GM19328 (cell line): ENCODE data around the gene CERS5.

Source experiments
- ATAC-seq: cut with Tn5 transposase; IDR thresholded peaks from one replicate; pipeline ENCODE4 v1.9.1; 2021; ENCODE audit warnings: mild to moderate bottlenecking, moderate library complexity; ENCODE audit not compliant: unreplicated experiment

CERS5 gene

DNA sequence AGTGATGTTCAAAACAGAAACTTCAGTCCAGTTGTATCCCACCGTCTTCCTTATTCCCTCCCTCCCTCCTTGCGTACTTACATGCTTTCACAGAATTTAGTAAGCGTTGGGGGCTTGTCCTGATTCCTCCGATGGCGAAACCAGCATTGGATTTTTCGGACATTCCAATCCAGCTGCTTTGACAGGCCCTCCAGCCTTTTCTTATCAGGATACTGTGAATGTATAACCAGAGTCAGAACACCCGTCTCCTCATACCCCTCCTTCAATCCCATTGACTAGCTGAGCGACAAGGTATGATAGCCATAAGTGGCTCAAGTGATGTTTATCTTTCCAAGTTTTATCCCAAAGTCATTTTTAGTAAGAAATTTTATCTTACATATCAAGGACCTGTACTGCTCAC lies 24.2 kb downstream of the CERS5 start:
- ATAC-seq: no peak

DNA sequence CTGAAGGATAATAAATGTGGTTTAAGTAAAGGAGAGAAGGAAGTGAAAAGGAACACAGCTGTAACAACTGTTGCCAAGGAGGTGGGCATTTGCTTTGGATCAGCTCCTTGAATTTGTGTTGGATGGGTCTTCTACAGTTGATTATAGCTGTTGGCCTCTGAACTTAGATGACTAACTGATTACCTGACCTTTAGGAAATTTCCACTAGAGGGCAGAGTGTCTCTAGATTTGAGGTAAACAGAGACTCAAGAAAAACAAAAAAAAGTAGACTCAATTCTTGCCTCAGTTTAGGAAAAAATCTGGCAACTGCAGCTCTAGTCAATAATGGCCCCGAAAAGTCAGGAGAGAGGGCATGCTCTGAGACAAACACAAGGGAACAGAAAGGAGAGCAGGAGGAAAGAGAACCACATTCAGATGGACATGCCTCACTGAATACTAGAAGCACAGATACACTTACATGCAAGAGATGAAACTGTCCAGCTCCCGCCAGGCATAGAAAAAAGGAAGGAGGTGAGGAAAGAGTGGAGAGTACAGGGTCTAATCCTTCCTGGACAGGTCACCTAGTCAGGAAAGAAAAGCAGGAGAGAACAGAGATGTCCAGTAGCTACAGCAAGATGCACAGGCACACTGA lies 34.5 kb downstream of the CERS5 start:
- no peak for ATAC-seq

DNA sequence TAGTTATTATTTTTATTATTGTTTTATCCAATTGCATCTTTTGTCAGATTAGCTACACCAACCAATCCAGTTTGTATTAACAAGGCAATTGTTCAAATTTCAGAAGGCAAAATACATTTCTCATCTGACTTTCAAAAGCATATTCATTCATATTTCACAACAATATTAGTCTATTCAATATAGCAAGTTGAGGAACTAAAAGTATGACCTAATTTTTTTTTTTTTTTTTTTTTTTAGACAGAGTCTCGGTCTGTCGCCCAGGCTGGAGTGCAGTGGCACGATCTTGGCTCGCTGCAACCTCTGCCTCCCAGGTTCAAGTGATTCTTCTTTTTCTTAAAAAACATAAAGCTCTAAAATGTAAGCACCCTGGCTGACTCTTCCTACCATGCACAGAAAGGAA lies 37.9 kb downstream of the CERS5 start:
- ATAC-seq: no peak

DNA sequence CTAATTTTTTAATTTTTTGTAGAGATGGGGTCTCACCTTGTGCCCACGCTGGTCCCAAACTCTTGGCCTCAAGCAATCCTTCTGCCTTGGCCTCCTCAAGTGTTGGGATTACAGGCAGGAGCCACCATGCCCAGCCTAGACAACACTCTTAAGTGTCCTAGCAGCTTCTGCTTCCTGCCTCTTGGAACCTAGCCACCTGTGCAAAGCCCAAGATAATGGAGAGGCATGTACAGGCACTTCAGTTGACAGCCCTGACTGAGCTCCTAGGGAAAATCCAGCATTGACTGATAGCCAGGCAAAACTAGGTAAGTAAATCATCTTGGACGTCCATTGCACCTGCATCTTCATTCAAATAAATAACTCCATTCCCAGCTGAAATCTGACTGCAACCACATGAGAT lies 39.6 kb downstream of the CERS5 start:
- no peak for ATAC-seq

DNA sequence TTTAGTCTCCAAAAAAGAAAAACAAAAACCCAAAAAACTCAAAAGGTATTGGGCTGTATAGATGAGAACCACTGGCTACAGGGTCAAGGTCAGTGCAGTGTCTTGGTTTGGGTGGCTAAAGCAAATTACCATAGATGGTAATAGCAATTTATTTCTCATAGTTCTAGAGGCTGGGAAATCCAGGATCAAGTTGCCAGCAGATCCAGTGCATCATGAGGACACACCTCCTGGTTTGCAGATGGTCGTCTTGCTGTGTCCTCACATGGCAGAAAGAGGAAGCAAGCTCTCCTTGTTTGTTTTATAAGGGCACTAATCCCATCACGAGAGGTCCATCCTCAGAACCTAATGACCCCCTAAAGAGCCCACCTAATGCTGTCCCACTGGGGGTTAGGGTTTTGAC lies 44.0 kb downstream of the CERS5 start:
- no peak for ATAC-seq

DNA sequence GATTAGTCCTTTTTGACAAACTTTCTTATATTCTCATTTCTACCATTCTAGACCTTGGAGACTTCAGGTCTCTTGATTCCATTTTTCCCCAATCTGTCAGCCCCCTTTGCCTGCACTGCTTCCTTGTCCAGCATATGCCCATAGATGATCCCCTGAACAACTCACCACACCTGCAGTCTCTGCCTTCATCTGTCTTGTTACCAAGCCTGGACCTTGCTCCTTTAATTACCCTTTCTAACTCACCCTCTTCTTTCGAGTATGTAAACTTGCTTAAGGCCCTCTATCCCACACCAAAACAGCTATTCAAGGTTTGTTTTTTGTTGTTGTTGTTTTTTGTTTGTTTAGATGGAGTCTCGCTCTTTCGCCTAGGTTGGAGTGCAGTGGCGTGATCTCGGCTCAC lies 45.5 kb downstream of the CERS5 start:
- ATAC-seq: no peak

DNA sequence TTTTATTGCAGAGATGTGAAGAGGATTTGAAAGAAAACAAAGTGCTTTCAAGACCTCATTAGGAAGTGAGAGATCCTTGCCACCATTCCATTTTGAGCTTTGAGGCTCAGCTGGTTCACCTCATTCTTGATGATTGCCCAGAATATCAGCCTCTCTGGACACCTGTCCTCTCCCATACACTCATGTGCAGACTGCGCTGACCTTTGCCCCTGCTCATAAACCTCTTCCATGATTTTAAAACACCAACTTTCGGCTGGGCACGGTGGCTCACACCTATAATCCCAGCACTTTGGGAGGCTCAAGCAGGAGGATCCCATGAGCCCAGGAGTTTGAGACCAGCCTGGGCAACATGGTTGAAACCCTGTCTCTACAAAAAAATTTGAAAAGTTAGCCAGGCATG lies 46.2 kb downstream of the CERS5 start:
- no peak for ATAC-seq

DNA sequence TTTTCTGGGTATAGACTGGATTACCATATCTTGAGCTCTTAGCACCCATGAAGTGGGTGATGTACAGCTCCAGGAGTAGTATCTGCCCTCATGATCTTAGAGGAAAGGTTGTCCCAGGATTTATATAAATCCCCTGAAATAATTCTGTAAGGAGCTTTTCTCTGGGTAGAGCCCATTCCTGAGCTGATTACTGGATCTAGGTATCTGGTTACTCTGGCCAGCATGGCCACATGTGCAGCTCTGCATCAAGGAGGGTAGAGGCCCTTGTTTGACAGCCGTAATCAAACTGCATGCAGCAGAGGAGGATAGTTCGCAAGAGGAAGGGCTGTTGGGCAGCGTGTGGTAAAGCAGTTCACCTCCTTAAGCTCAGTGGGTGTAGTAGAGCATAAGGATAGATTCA lies 46.6 kb downstream of the CERS5 start:
- no peak for ATAC-seq

DNA sequence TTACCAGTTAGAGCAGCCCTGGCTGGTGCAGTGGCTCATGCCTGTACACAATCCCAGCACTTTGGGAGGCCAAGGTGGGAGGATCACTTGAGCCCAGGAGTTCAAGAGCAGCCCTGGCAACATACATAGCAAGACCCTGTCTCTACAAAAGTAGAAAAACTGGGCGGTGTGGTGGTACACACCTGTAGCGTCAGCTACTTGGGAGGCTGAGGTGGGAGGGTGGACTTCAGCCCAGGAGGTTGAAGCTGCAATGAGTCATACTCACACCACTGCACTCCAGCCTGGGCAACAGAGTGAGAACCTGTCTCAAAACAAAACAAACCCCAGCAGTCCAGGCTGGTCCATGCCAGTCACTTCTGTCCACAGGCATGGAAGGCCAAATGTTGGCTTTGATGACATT lies 47.8 kb downstream of the CERS5 start:
- ATAC-seq: no peak

DNA sequence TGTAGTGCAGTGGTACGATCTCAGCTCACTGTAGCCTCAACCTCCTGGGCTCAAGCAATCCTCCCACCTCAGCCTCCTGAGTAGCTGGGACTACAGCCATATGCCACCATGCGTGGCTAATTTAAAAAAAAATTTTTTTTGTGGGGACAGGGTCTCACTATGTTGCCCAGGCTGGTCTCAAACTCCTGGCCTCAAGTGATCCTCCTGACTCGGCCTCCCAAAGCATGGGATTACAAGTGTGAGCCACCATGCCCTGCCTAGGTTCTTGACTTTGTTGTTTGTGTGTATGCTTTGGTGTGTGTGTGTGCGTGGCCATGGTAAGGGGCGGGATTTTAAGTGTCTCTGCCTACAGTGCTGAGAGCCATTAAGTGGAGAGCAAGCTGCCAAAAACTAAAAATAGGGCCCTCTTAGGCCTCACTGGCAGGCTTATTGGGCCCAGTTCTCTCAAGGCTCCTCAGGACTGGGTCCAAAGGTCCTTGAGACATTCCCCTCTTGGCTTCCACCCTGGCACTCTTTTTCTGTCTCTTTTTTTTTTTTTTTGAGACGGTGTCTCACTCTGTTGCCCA lies 50.0 kb downstream of the CERS5 start:
- ATAC-seq: no peak

DNA sequence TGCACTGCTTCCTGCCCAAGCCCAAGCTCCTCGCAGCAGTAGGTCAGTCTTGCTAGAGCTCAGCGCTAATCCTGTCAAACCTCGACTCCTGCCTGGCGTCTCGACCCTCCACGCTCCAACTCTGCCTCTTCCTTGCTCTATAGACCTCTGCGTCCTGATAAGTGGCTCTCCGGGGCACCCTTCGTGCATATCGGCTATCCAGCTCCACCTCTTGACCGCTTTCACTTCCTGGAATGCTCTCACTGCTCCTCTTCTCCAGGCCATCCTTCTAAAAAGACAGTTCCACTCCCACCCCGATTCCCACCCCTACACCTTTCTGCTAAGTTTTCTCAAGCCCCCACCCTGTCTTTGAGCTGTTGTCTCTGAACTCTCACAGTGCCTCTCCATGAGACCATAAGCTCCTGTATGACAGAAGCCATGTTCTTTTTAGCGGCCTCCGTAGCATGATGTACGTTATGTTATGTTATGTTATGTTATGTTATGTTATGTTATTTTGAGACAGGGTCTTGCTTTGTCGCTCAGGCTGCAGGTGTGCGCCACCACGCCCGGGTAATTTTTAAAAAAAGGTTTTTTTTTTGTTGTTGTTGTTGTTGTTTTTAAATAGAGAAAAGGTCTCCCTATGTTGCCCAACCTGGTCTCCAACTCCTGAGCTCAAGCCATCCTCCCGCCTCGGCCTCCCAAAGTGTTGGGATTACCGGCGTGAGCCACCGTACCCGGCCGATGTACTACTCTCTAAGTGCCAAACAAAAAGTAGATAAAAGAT lies 54.5 kb downstream of the CERS5 start:
- ATAC-seq: no peak

DNA sequence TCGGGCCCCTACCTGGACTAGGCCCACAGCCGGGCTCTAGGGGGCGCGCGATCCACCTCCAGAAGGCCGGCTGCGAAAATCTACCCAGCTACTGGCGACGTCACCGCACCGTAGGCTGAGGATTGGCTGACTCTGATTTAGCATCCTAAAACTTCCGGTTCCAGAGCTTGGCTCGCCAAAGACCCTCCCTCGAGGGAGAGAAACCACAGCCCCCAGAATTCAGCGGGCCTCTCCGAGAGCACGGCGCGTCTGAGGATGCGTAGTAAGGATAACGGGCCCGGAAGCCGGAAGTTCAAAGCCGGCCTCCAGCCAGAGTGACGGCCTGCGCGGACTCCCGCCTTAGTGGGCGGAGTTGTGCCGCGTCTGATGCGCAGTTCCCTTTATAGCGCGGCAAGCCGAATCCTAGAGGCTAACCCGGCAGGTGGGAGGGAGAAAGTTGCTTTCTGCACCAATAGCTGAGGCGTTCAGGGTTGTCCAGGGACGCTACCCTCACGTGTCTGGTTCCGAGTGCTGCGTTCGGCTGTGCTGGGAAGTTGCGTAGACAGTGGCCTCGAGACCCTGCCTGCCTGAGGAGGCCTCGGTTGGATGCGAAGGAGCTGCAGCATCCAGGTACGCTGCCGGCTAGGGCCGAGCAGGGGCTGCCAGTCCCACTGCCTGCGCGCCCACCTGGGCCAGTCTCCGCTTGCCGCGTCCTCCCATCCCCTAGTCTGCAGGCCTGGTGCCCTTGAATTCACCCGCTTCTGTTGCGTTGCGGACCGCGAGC lies 55.3 kb downstream of the CERS5 start, which contains the start of gene COX14:
Gene COX14 (plus strand): TSS at position 544 of the 763 bp plus-strand sequence. CDS start 7,808 bp downstream, outside the sequence.
- peak; percentile 86 for ATAC-seq

DNA sequence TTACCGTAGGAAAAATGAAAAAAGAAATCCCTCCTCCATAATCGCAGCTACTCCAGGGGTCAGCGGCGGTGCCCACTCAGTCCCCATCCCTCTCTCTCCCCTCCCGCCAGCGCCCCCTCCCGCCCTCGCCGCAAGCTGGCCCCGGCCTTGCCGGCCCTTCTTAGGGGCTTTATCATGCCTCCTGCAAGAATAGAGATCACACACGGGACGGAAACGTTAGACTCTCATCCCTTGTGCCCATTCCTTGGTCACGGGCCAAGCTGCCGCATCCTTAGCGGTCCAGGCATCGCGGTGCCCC lies 55.8 kb downstream of the CERS5 start:
- no peak for ATAC-seq

DNA sequence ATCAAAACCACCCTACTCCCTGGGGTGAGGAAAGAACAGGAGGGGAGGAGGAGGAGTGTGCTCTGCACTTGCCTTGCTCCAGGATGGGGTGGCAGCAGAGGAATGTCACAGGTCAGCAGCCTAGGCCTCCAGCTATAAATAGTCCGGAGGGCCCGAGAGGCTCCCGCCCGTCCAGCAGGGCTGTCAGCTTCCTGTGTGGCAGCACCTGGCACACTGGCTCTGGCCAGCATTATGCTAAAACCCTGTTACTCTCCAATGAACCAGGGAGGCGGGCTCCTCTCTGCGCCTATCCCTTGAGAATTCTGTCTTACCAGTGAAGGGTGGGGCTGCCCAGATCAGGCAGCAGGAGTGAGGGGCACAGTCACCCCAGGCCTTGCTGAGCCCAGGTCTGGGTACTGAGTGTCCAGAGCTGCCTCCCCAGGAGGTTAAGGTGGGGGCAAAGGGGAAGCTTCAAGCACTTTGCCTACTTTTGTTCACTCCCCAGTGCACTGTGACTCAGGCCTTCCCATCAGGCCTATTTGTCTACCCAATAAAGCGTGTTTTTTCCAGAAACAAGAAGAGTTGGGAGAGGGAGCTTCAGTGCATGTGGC lies 56.3 kb downstream of the CERS5 start:
- no peak for ATAC-seq

DNA sequence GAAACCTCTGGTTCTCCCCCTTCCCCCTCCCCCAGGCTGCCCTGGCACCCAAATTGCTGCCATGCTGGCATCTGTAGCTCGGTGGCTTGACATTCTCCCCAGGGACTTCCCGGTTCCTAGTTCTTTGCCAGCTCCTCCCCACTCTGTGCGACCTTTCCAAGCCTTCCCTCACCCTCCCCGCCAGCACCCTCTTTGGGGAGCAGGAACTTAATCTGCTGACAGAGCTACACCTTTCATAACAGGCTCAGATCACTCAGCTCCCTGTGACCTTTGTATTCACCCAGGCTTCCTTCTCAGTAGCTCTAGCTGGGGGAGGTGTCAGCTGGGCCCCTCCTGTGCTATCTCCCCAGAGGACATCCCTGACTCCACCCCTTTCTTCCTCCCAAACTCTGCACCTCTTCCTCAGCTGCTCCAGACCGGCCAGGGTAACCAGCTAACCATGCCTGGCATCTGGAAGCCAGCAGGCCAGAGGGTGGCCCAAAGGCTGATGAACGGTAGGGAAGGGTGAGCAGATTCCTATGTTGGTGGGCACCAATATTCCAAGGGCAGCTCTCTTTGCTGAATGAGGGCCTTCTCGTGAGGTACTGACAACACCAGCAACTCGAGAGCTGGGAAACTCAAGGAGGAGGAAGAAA lies 56.9 kb downstream of the CERS5 start:
- no peak for ATAC-seq

DNA sequence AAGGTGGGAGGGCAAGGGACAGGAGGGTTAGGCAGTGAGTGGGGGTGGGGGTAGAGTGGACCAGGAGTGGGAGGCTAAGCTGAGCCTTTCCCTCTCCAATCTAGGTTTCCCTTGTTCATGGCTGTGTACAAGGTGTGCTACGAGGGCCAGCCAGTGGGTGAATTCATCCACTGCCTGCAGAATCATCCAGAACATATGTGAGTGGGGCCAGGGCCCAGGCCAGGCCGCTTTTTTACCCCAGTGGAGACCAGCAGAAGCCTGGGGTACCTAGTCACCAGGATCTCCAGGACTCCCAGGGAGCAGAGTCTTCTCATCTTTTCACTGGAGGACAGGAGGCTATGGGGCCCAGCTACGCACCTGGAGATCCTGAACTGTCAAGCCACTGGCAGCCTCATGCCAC lies 57.9 kb downstream of the CERS5 start:
- ATAC-seq: no peak

DNA sequence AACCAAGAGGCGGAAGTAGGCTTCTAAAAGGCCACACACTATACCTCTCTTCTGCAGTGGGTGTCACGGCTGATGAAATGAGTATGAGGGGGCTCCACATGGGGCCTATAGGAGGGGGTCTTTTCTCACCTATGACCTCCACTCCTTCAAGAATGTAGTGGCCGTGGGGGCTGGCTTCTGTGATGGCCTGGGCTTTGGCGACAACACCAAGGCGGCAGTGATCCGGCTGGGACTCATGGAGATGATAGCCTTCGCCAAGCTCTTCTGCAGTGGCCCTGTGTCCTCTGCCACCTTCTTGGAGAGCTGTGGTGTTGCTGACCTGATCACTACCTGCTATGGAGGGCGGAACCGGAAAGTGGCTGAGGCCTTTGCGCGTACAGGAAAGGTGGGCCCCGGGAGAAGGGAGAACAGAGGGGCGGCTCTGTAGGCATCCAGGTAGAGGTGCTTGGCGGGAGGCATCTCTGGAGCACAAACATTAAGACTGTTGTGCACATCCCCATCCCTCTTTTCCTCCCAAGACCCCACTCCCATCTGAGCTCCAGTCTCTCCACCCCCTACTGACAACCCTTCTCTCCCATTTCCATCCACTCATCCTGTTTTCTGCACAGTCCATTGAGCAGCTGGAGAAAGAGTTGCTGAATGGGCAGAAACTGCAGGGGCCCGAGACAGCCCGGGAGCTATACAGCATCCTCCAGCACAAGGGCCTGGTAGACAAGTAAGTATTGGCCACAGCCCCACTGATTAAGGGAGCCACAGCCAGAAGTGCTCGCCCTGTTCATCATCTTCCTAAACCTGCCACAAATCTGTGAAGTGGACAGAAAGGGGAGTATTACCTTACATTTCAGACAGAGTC lies 59.5 kb downstream of the CERS5 start:
- ATAC-seq: no peak

DNA sequence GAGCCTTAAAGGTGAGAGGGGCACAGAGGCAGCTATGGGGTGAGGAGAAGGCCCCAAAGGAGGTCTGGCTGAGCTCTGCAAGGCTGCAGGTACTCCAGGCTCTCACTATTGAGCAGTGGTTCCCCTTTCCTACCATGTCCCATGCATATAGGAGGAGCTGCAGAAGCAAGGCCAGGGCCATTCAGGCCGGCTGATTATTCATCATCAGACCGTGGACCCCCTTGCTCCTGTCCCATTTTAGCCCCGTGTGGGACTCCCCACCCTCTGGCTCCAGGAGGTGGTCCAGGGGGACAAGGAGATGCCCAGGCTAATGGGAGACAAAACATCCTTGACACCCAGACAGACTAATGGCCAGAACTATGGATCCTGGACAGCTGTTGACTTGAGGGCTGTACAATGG lies 60.3 kb downstream of the CERS5 start:
- no peak for ATAC-seq

DNA sequence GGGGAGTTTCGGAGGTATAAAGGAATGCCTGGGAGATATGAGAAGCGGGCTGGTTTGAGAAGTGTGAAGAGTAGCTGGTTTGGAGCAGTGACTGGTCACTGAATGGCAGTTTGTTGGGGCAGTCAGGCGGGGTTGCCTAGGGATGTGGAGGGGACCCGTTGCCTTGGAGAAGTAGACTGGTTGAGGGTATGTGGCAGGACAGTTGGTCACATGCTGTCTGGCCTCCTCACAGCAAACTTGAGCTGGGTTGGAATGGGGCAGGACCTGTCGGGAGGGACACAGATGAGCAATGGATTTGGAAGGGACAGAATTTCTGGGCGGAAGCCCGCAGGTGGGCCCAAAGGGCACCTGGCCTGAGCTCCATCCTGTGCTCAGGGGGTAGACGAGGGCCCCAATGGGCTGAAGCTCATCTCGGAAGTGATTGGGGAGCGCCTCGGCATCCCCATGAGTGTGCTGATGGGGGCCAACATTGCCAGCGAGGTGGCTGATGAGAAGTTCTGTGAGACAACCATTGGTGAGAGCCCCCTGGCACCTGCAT lies 61.2 kb downstream of the CERS5 start:
- ATAC-seq: no peak
